OCI-LY7 (cell line): Measurements from ENCODE around the gene IL32. TPM values are rescaled to one million over a fixed set of nuclear protein-coding genes. Genes with fewer than 3 reads are reported as not detected.
"Not testable (repeated sequence)": the region's sequence is repeated elsewhere in the genome, so short reads cannot be mapped to it uniquely, and the experiment has no call there.

Experiments
- BruUV-seq: library from RNA; stranded (reverse); fragments of 400-500 nt; replicated peaks from 2 replicates; lab custom pipeline; 2021; lab: Mats Ljungman, UMichigan
- CTCF ChIA-PET: fragments of 300-600 bp; sonication (Branson Sonifier 250); formaldehyde crosslinking; loops from one replicate; lab custom pipeline; 2022; ENCODE audit warnings: antibody characterized with exemption; ENCODE audit not compliant: unreplicated experiment; lab: Charles Lee
- POLR2A ChIA-PET: fragments of 300-600 bp; sonication (Branson Sonifier 250); formaldehyde crosslinking; loops from one replicate; lab custom pipeline; 2022; ENCODE audit warnings: antibody characterized with exemption; lab: Charles Lee
- DNase-seq: peaks from one replicate; pipeline ENCODE4 v3.0.0-alpha.2; 2015; ENCODE audit warnings: low spot score
- H2AFZ ChIP-seq: fragments of 200-600 bp; sonication (generic), shearing (Covaris generic); 2 replicates; pipeline ENCODE4 v1.6.1; 2014; ENCODE audit warnings: mild to moderate bottlenecking, antibody characterized with exemption, low read length, moderate library complexity
- H3K27ac ChIP-seq: fragments of 200-600 bp; sonication (generic); 2 replicates; pipeline ENCODE4 v1.5.1; 2014; ENCODE audit warnings: mixed run types, low read depth, mild to moderate bottlenecking, moderate library complexity, low read length, inconsistent platforms; ENCODE audit not compliant: poor library complexity, severe bottlenecking
- H3K36me3 ChIP-seq: fragments of 200-600 bp; sonication (generic); 2 replicates; pipeline ENCODE4 v1.6.1; 2014; ENCODE audit warnings: mild to moderate bottlenecking, antibody characterized with exemption, low read length, moderate library complexity, mixed read lengths; ENCODE audit not compliant: insufficient read depth
- H3K4me1 ChIP-seq: fragments of 200-600 bp; sonication (generic); 2 replicates; pipeline ENCODE4 v1.5.1; 2014; ENCODE audit warnings: mild to moderate bottlenecking, low read length; ENCODE audit not compliant: insufficient read depth, poor library complexity, severe bottlenecking
- H3K4me2 ChIP-seq: fragments of 200-600 bp; sonication (generic); 2 replicates; pipeline ENCODE4 v1.6.1; 2014; ENCODE audit warnings: mild to moderate bottlenecking, low read length
- H3K4me3 ChIP-seq: fragments of 200-600 bp; sonication (generic); 2 replicates; pipeline ENCODE4 v1.5.1; 2014; ENCODE audit warnings: mild to moderate bottlenecking, low read depth, low read length; ENCODE audit not compliant: poor library complexity, severe bottlenecking
- H3K79me2 ChIP-seq: fragments of 200-600 bp; sonication (generic); 2 replicates; pipeline ENCODE4 v1.6.1; 2016; ENCODE audit warnings: low read depth, mild to moderate bottlenecking, low read length, moderate library complexity, mixed read lengths; ENCODE audit not compliant: insufficient read depth
- H3K9me2 ChIP-seq: fragments of 200-600 bp; sonication (generic); 2 replicates; pipeline ENCODE4 v1.6.1; 2016; ENCODE audit warnings: mild to moderate bottlenecking, low read length, mixed read lengths; ENCODE audit not compliant: insufficient read depth
- H3K9me3 ChIP-seq: fragments of 200-600 bp; sonication (generic); 2 replicates; pipeline ENCODE4 v1.6.1; 2014; ENCODE audit warnings: mild to moderate bottlenecking, mixed run types, low read length, mixed read lengths
- H4K20me1 ChIP-seq: fragments of 200-600 bp; sonication (generic); 2 replicates; pipeline ENCODE4 v1.6.1; 2014; ENCODE audit warnings: mild to moderate bottlenecking, antibody characterized with exemption, low read length, moderate library complexity, mixed read lengths; ENCODE audit not compliant: insufficient read depth
- CTCF ChIP-seq: fragments of 200-600 bp; sonication (generic); conservative IDR thresholded peaks from 2 replicates; pipeline ENCODE4 v1.5.1; 2014; ENCODE audit warnings: mild to moderate bottlenecking, antibody characterized with exemption, low read length, moderate library complexity, mixed read lengths
- EZH2phosphoT487 ChIP-seq: fragments of 200-600 bp; sonication (generic); IDR thresholded peaks from 2 replicates; pipeline ENCODE4 v1.6.1; 2018; ENCODE audit warnings: low read depth, borderline replicate concordance, mild to moderate bottlenecking, mixed run types, antibody characterized with exemption, low read length, moderate library complexity, mixed read lengths
- intact Hi-C: fragments of 100-400 bp; cut with micrococcal nuclease; formaldehyde crosslinking; loops from one replicate; pipeline ENCODE4 v1.10.0; 2022; ENCODE audit not compliant: unreplicated experiment
- total RNA-seq, 2 experiments: library from RNA; depleted of rRNA in 1 of 2; stranded (reverse); fragments of >200 nt in 1 of 2; shearing (Covaris generic) in 1 of 2; gene quantifications; 2 replicates each; pipeline ENCODE4 v1.2.3, GENCODE V29; 2014 to 2022

The IL32 gene
- total RNA-seq, 2 experiments from 2014 or later: not detected

GRCh38 chr16:3073448-3073847 lies 8.0 kb downstream of the IL32 start:
- BruUV-seq: no TSS peak
- TF ChIP-seq EZH2phosphoT487 (no peak), CTCF (no peak)
- no peak overlapping the region for H3K4me2 ChIP-seq
- no peak overlapping the region for H2AFZ ChIP-seq
- H3K79me2 ChIP-seq: no peaks in the 10 kb centered on the region
- no peaks in the 10 kb centered on the region; the same call in 1 of the 2 replicates for H3K36me3 ChIP-seq
- intact Hi-C loops: no loop called here
- H3K9me3 ChIP-seq: 0 out of 2 replicates have a peak, but pooled peaks cover 6% of the 10 kb centered on the region
- DNase-seq: no peak
- POLR2A ChIA-PET: no interaction called here
- peaks cover 22% of the 10 kb centered on the region for H3K4me1 ChIP-seq
- CTCF ChIA-PET: no interaction called here
- H3K4me3 ChIP-seq: no peak overlapping the region
- no peaks in the 10 kb centered on the region for H3K9me2 ChIP-seq
- no peaks in the 10 kb centered on the region for H4K20me1 ChIP-seq
- no peak overlapping the region for H3K27ac ChIP-seq

- TF ChIP-seq EZH2phosphoT487 (no peak), CTCF (no peak)
- Histone ChIP-seq H3K4me3 (peak overlapping the region; percentile 29), H3K9me2 (no peaks in the 10 kb centered on the region), H3K4me1 (peaks cover 22% of the 10 kb centered on the region), H3K27ac (peak overlapping the region; percentile 37), H4K20me1 (no peaks in the 10 kb centered on the region), H3K9me3 (0 out of 2 replicates have a peak, but pooled peaks cover 6% of the 10 kb centered on the region), H3K36me3 (no peaks in the 10 kb centered on the region; the same call in 1 of the 2 replicates), H3K79me2 (no peaks in the 10 kb centered on the region), H3K4me2 (peak overlapping the region; percentile 55), H2AFZ (peak overlapping the region; percentile 74)
- POLR2A ChIA-PET: interaction anchor here (0.6 to 1.3 kb wide), 7 partner anchors 18 to 1541 kb away, joined by 3 to 5 read pairs (median 3); partner anchors contain the start of gene ZNF213
- no TSS peak for BruUV-seq
- CTCF ChIA-PET: no interaction called here
- intact Hi-C loops: loop anchor here (1.0 kb wide), 1 partner anchor 16 kb away; no protein-coding TSS in a partner anchor
- DNase-seq: peak; percentile 83
Observed at GRCh38 chr16:3074860-3075522, 9.6 kb downstream of the IL32 start.

- H3K79me2 ChIP-seq: no peaks in the 10 kb centered on the region
- no TSS peak for BruUV-seq
- intact Hi-C loops: loop anchor here (1.0 kb wide), 1 partner anchor 16 kb away; no protein-coding TSS in a partner anchor
- H2AFZ ChIP-seq: peak overlapping the region; percentile 74
- ChIA-PET POLR2A (interaction anchor here (1.2 to 1.3 kb wide), 2 partner anchors 27 to 54 kb away, joined by 3 read pairs; no protein-coding TSS in a partner anchor), CTCF (no interaction called here)
- H3K9me3 ChIP-seq: 0 out of 2 replicates have a peak, but pooled peaks cover 6% of the 10 kb centered on the region
- H3K9me2 ChIP-seq: no peaks in the 10 kb centered on the region
- H3K4me1 ChIP-seq: peaks cover 22% of the 10 kb centered on the region
- no peaks in the 10 kb centered on the region; the same call in 1 of the 2 replicates for H3K36me3 ChIP-seq
- no peak for DNase-seq
- peak overlapping the region; percentile 55; the same call in 1 of the 2 replicates for H3K4me2 ChIP-seq
- peak overlapping the region; percentile 29 for H3K4me3 ChIP-seq
- H3K27ac ChIP-seq: no peak overlapping the region
- no peak for TF ChIP-seq CTCF
- no peak for TF ChIP-seq EZH2phosphoT487
- no peaks in the 10 kb centered on the region for H4K20me1 ChIP-seq
Observed at GRCh38 chr16:3075523-3075915, 10.1 kb downstream of the IL32 start.

- H3K27ac ChIP-seq, H3K4me2 ChIP-seq, H3K9me3 ChIP-seq, H3K4me3 ChIP-seq, H2AFZ ChIP-seq, DNase-seq, H4K20me1 ChIP-seq, CTCF ChIA-PET, H3K9me2 ChIP-seq, H3K36me3 ChIP-seq, H3K79me2 ChIP-seq, BruUV-seq: not testable (repeated sequence)
- peaks cover 22% of the 10 kb centered on the region for H3K4me1 ChIP-seq
- intact Hi-C loops: loop anchor here (1.0 kb wide), 1 partner anchor 17 kb away; no protein-coding TSS in a partner anchor
- POLR2A ChIA-PET: interaction anchor here (1.0 to 1.3 kb wide), 3 partner anchors 9 to 53 kb away, joined by 3 read pairs; no protein-coding TSS in a partner anchor
Observed at GRCh38 chr16:3075946-3076345, 10.5 kb downstream of the IL32 start.
